HepG2 (cell line): ENCODE measurements around the gene ALKBH2. TPM values are rescaled to one million over a fixed set of nuclear protein-coding genes. Genes with fewer than 3 reads are reported as not detected.
A peak's percentile ranks its signal among the peaks of the same experiment; 100 is the strongest.

Experiments
- ADNP ChIP-seq: sonication (generic); formaldehyde crosslinking; IDR thresholded peaks from 2 replicates; pipeline ENCODE4 v1.4.0; 2020; ENCODE audit warnings: missing genetic modification reagents
- ATM ChIP-seq: fragments of 450-650 bp; IDR thresholded peaks from 2 replicates; pipeline ENCODE4 v1.7.1; 2017; ENCODE audit warnings: mild to moderate bottlenecking, borderline replicate concordance
- CBX5 ChIP-seq: sonication (generic); formaldehyde crosslinking; IDR thresholded peaks from 2 replicates; pipeline ENCODE4 v1.4.0; 2020; ENCODE audit warnings: missing genetic modification reagents, borderline replicate concordance
- CENPX ChIP-seq: sonication (generic); formaldehyde crosslinking; IDR thresholded peaks from 2 replicates; pipeline ENCODE4 v1.9.0; 2021; ENCODE audit warnings: mild to moderate bottlenecking, missing genetic modification reagents, moderate library complexity
- EED ChIP-seq: sonication (generic); formaldehyde crosslinking; IDR thresholded peaks from 2 replicates; pipeline ENCODE4 v1.5.0; 2020; ENCODE audit warnings: mild to moderate bottlenecking, missing genetic modification reagents
- ELF3 ChIP-seq: IDR thresholded peaks from 2 replicates; pipeline ENCODE4 v1.6.1; 2016; ENCODE audit warnings: missing genetic modification reagents, missing compliant biosample characterization
- EP300 ChIP-seq, 3 experiments: sonication (generic) in 1 of 3; formaldehyde crosslinking in 1 of 3; IDR thresholded peaks; 2 replicates each; pipeline versions ENCODE4 v1.5.1 to v1.6.1; 2011 to 2020; ENCODE audit warnings: low read depth in 2 of 3, low read length in 2 of 3, borderline replicate concordance in 1 of 3, improper control_type of control experiment in 1 of 3, mild to moderate bottlenecking in 1 of 3, missing genetic modification reagents in 1 of 3, moderate library complexity in 1 of 3
- EZH2 ChIP-seq: conservative IDR thresholded peaks from 2 replicates; pipeline ENCODE4 v1.6.1; 2012; ENCODE audit warnings: mild to moderate bottlenecking, low read depth, low read length, moderate library complexity
- MAZ ChIP-seq, 2 experiments: sonication (generic) in 1 of 2; formaldehyde crosslinking in 1 of 2; IDR thresholded peaks; 2 replicates each; pipeline versions ENCODE4 v1.5.0 to v1.6.1; 2012 to 2020; ENCODE audit warnings: low read depth in 2 of 2, mild to moderate bottlenecking in 2 of 2, borderline replicate concordance in 1 of 2, improper control_type of control experiment in 1 of 2, low read length in 1 of 2, missing genetic modification reagents in 1 of 2, moderate library complexity in 1 of 2
- MED13 ChIP-seq: sonication (generic); formaldehyde crosslinking; IDR thresholded peaks from 2 replicates; pipeline ENCODE4 v1.5.0; 2020; ENCODE audit warnings: missing genetic modification reagents
- SATB2 ChIP-seq: sonication (generic); formaldehyde crosslinking; IDR thresholded peaks from 2 replicates; pipeline ENCODE4 v1.5.0; 2020; ENCODE audit warnings: missing genetic modification reagents
- SMARCC2 ChIP-seq: fragments of 450-650 bp; IDR thresholded peaks from 2 replicates; pipeline ENCODE4 v1.6.1; 2017; ENCODE audit warnings: antibody characterized with exemption, mild to moderate bottlenecking
- SMARCE1 ChIP-seq: fragments of 450-650 bp; IDR thresholded peaks from 2 replicates; pipeline ENCODE4 v1.6.1; 2017; ENCODE audit warnings: borderline replicate concordance
- SPEN ChIP-seq: sonication (generic); formaldehyde crosslinking; IDR thresholded peaks from 2 replicates; pipeline ENCODE4 v1.5.1; 2020; ENCODE audit warnings: low read depth, mild to moderate bottlenecking, missing genetic modification reagents
- ZBTB7B ChIP-seq: sonication (generic); formaldehyde crosslinking; IDR thresholded peaks from 2 replicates; pipeline ENCODE4 v1.4.0; 2020; ENCODE audit warnings: missing genetic modification reagents
- ZNF180 ChIP-seq: sonication (generic); formaldehyde crosslinking; IDR thresholded peaks from 2 replicates; pipeline ENCODE4 v1.4.0; 2020; ENCODE audit warnings: low read depth, missing genetic modification reagents, borderline replicate concordance
- ZNF282 ChIP-seq: fragments of 450-650 bp; IDR thresholded peaks from 2 replicates; pipeline ENCODE4 v1.6.1; 2018; ENCODE audit not compliant: partially characterized antibody
- ZNF432 ChIP-seq: sonication (generic); formaldehyde crosslinking; IDR thresholded peaks from 2 replicates; pipeline ENCODE4 v1.5.0; 2020; ENCODE audit warnings: missing genetic modification reagents, mild to moderate bottlenecking, borderline replicate concordance
- ZNF460 ChIP-seq: sonication (generic); formaldehyde crosslinking; IDR thresholded peaks from 2 replicates; pipeline ENCODE4 v1.5.1; 2020; ENCODE audit warnings: missing genetic modification reagents, mild to moderate bottlenecking, borderline replicate concordance
- ZNF589 ChIP-seq: sonication (generic); formaldehyde crosslinking; conservative IDR thresholded peaks from 2 replicates; pipeline ENCODE4 v1.8.0; 2022; ENCODE audit warnings: mild to moderate bottlenecking, moderate library complexity, missing genetic modification reagents
- ZNF780A ChIP-seq: sonication (generic); formaldehyde crosslinking; IDR thresholded peaks from 2 replicates; pipeline ENCODE4 v1.8.0; 2022; ENCODE audit warnings: mild to moderate bottlenecking, missing genetic modification reagents, moderate library complexity
- polyA plus RNA-seq, 8 experiments: library from polyadenylated mRNA; depleted of rRNA in 3 of 8; stranded (reverse) in 7 of 8; unstranded in 1 of 8; fragments of >200 nt; fragmentation: Illumina TruSeq in 4 of 8; extraction: Trizol in 4 of 8; gene quantifications; 2 replicates each; pipeline versions ENCODE4 v1.2.1 to v1.2.3, GENCODE V29; 2011 to 2016; ENCODE audit warnings: low read depth in 4 of 8, missing spikeins in 1 of 8, mixed read lengths in 1 of 8; ENCODE audit not compliant: insufficient read depth in 1 of 8
- total RNA-seq, 5 experiments: library from RNA; depleted of rRNA; stranded (reverse); fragments of >200 nt; fragmentation: Illumina TruSeq; extraction: Trizol; gene quantifications; 2 replicates each; pipeline ENCODE4 v1.2.3, GENCODE V29; 2016; ENCODE audit warnings: low read depth in 1 of 5
- TF ChIP-seq, protein P1 (sequence below): IDR thresholded peaks from 2 replicates; pipeline ENCODE4 v1.6.1; 2016; ENCODE audit warnings: missing biosample characterization, missing genetic modification reagents, low read depth
- TF ChIP-seq, protein P2 (sequence below): sonication (generic); formaldehyde crosslinking; IDR thresholded peaks from 2 replicates; pipeline ENCODE4 v1.8.0; 2022; ENCODE audit warnings: mild to moderate bottlenecking, missing genetic modification reagents
- TF ChIP-seq, protein P3 (sequence below): sonication (generic); formaldehyde crosslinking; IDR thresholded peaks from 2 replicates; pipeline ENCODE4 v1.8.0; 2022; ENCODE audit warnings: missing genetic modification reagents, mild to moderate bottlenecking, moderate library complexity, borderline replicate concordance

ALKBH2 gene
- total and polyA plus RNA-seq, 2 of the 13 experiments (the other 11 are each of a cell fraction or from before 2014, with no cell fraction given): 21.0 to 40.5 TPM

DNA sequence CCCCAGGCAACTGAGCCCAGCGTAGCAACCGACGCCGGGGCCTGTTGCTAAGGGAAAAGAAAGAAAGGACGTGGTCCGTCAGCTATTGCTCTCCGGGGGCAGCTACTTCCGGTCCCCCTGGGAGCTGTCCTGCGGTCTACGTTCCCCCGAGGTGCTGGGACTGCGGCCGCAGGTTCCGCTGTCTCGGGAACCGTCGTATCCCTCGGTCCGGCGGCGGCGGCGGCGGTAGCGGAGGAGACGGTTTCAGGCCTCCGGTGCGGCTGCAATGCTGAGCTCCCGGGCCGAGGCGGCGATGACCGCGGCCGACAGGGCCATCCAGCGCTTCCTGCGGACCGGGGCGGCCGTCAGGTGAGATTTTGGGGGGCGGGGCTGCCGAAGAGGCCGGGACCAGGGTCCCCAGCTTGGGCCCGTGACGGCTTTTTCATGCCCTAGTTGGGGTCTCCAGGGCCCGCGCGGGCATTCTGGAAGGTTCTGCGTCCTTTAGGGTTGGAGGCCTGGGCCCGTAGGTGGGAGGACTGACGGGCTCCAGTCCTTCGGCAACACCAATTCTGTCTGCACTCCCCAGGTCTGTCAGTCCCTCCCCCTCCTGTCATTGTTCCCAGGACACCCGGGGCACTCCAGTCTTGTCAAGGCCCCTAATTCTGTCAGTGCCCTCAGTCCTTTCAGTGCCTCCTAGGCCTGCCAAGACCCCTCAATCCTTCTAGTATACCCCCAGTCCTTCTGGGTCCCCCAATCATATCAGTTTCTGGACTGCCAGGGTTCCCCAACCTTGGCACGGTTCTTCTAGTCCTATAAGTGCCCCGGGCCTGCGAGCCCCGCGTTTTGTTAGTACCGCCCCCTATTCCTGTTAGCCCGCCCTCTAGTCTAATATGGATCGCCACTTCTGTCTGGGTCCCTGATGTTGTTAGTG, 40.6 kb downstream of the ALKBH2 start, which contains the start of gene USP30 (continued):
- TF ChIP-seq MED13 (CRISPR knock-in tag): peak; percentile 72; the same call in 1 of the 2 replicates
- TF ChIP-seq ELF3: peak; percentile 83
- TF ChIP-seq SATB2 (CRISPR knock-in tag): 0 out of 2 replicates have a peak, but pooled peaks have one; percentile 25
- peak; percentile 94; the same call in 1 of the 2 replicates for TF ChIP-seq EED (CRISPR knock-in tag)
- TF ChIP-seq SPEN (CRISPR knock-in tag): peak; percentile 96
- peak; percentile 72 for TF ChIP-seq ZNF589 (CRISPR knock-in tag)
- TF ChIP-seq CBX5 (CRISPR knock-in tag): peak; percentile 99
- TF ChIP-seq, protein P1, sequence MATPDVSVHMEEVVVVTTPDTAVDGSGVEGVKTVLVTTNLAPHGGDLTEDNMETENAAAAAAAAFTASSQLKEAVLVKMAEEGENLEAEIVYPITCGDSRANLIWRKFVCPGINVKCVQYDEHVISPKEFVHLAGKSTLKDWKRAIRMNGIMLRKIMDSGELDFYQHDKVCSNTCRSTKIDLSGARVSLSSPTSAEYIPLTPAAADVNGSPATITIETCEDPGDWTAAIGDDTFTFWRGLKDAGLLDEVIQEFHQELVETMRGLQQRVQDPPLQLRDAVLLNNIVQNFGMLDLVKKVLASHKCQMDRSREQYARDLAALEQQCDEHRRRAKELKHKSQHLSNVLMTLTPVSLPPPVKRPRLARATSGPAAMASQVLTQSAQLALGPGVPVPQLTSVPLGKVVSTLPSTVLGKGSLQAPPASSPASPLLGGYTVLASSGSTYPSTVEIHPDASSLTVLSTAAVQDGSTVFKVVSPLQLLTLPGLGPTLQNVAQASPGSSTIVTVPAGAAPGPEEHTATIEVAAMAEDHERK (CRISPR knock-in tag): 0 out of 2 replicates have a peak, but pooled peaks have one; percentile 42
- no peak for TF ChIP-seq ADNP (CRISPR knock-in tag)
- no peak for TF ChIP-seq CENPX (CRISPR knock-in tag)
- peak; percentile 51 to 61; a peak in 1 of 4 replicates for TF ChIP-seq EP300 (IDR thresholded peaks at IDR 0.05; ENCODE audit: low read depth in 2 of 2, low read length in 2 of 2)
- no peak for TF ChIP-seq EP300 (CRISPR knock-in tag; IDR thresholded peaks at IDR 0.05; ENCODE audit: borderline replicate concordance)
- TF ChIP-seq EZH2: no peak
- TF ChIP-seq SMARCE1: no peak
- TF ChIP-seq ZNF180: no peak
- TF ChIP-seq ZNF780A (CRISPR knock-in tag): no peak
- no peak for TF ChIP-seq ZNF282
- TF ChIP-seq, protein P2, sequence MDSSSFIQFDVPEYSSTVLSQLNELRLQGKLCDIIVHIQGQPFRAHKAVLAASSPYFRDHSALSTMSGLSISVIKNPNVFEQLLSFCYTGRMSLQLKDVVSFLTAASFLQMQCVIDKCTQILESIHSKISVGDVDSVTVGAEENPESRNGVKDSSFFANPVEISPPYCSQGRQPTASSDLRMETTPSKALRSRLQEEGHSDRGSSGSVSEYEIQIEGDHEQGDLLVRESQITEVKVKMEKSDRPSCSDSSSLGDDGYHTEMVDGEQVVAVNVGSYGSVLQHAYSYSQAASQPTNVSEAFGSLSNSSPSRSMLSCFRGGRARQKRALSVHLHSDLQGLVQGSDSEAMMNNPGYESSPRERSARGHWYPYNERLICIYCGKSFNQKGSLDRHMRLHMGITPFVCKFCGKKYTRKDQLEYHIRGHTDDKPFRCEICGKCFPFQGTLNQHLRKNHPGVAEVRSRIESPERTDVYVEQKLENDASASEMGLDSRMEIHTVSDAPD (CRISPR knock-in tag): no peak
- TF ChIP-seq SMARCC2: no peak
- TF ChIP-seq, protein P3, sequence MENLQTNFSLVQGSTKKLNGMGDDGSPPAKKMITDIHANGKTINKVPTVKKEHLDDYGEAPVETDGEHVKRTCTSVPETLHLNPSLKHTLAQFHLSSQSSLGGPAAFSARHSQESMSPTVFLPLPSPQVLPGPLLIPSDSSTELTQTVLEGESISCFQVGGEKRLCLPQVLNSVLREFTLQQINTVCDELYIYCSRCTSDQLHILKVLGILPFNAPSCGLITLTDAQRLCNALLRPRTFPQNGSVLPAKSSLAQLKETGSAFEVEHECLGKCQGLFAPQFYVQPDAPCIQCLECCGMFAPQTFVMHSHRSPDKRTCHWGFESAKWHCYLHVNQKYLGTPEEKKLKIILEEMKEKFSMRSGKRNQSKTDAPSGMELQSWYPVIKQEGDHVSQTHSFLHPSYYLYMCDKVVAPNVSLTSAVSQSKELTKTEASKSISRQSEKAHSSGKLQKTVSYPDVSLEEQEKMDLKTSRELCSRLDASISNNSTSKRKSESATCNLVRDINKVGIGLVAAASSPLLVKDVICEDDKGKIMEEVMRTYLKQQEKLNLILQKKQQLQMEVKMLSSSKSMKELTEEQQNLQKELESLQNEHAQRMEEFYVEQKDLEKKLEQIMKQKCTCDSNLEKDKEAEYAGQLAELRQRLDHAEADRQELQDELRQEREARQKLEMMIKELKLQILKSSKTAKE (CRISPR knock-in tag): no peak
- TF ChIP-seq MAZ (IDR thresholded peaks at IDR 0.05; ENCODE audit: borderline replicate concordance, low read depth, low read length): peak; percentile 91; the same call in 1 of the 2 replicates
- TF ChIP-seq MAZ (CRISPR knock-in tag; IDR thresholded peaks at IDR 0.05; ENCODE audit: low read depth): peak; percentile 67; the same call in 1 of the 2 replicates
- no peak for TF ChIP-seq ATM
- TF ChIP-seq ZBTB7B (CRISPR knock-in tag): peak; percentile 88
- peak; percentile 22; the same call in 1 of the 2 replicates for TF ChIP-seq ZNF460 (CRISPR knock-in tag)
- no peak for TF ChIP-seq ZNF432
